Common myeloid progenitor, CD34-positive (primary cell): ENCODE measurements around the gene FRAT2.

Experiments
- CTCF ChIA-PET: fragments of 350-600 bp; sonication (Branson Sonifier 250); formaldehyde crosslinking; loops from one replicate; lab custom pipeline; 2021; ENCODE audit warnings: antibody characterized with exemption; lab: Charles Lee
- POLR2A ChIA-PET: fragments of 350-600 bp; sonication (Branson Sonifier 250); formaldehyde crosslinking; loops from one replicate; lab custom pipeline; 2021; ENCODE audit warnings: antibody characterized with exemption; lab: Charles Lee
- DNase-seq, 3 donors: peaks; one replicate each; pipeline versions ENCODE4 v3.0.0 to v3.0.0-alpha.2; 2013
- H3K27ac ChIP-seq, 2 experiments: 1 replicate in 1 of 2; 2 replicates in 1 of 2; pipeline ENCODE4 v1.7.0; 2013; ENCODE audit warnings: inconsistent platforms in 2 of 2, low read length in 2 of 2, mild to moderate bottlenecking in 2 of 2, low read depth in 1 of 2, moderate library complexity in 1 of 2; ENCODE audit not compliant: severe bottlenecking in 2 of 2, insufficient read depth in 1 of 2, poor library complexity in 1 of 2
- H3K27me3 ChIP-seq, 5 experiments: replicated peaks in 2 of 5; 1 replicate in 3 of 5; 2 replicates in 2 of 5; pipeline versions ENCODE4 v1.6.1 to v1.7.0; 2013; ENCODE audit warnings: low read length in 4 of 5, mild to moderate bottlenecking in 2 of 5, moderate library complexity in 2 of 5, inconsistent platforms in 1 of 5; ENCODE audit not compliant: insufficient read depth in 5 of 5, control insufficient read depth in 4 of 5
- H3K36me3 ChIP-seq, 4 experiments: 1 replicate in 2 of 4; 2 replicates in 2 of 4; pipeline versions ENCODE4 v1.6.1 to v1.7.0; 2013; ENCODE audit warnings: low read length in 3 of 4, control low read depth in 1 of 4, mild to moderate bottlenecking in 1 of 4; ENCODE audit not compliant: control insufficient read depth in 4 of 4, insufficient read depth in 4 of 4
- H3K4me1 ChIP-seq, 4 experiments: 1 replicate in 3 of 4; 2 replicates in 1 of 4; pipeline versions ENCODE4 v1.6.1 to v1.7.1; 2013; ENCODE audit warnings: low read length in 3 of 4, mild to moderate bottlenecking in 3 of 4, control low read depth in 1 of 4, inconsistent platforms in 1 of 4, moderate library complexity in 1 of 4; ENCODE audit not compliant: control insufficient read depth in 4 of 4, insufficient read depth in 4 of 4; ENCODE audit errors: control extremely low read depth in 1 of 4
- H3K4me3 ChIP-seq, 7 experiments: 1 replicate in 4 of 7; 2 replicates in 3 of 7; pipeline versions ENCODE4 v1.5.1 to v1.7.0; 2013; ENCODE audit warnings: mild to moderate bottlenecking in 7 of 7, low read length in 6 of 7, moderate library complexity in 6 of 7, inconsistent platforms in 2 of 7, low read depth in 2 of 7, control low read depth in 1 of 7; ENCODE audit not compliant: insufficient read depth in 4 of 7, control insufficient read depth in 1 of 7; ENCODE audit errors: extremely low read depth in 1 of 7
- H3K9me3 ChIP-seq, 5 experiments: 1 replicate in 4 of 5; 2 replicates in 1 of 5; pipeline versions ENCODE4 v1.6.1 to v1.7.1; 2013; ENCODE audit warnings: low read length in 4 of 5, mild to moderate bottlenecking in 2 of 5, inconsistent platforms in 1 of 5, low read depth in 1 of 5, moderate library complexity in 1 of 5; ENCODE audit not compliant: control insufficient read depth in 4 of 5, insufficient read depth in 2 of 5; ENCODE audit errors: control extremely low read depth in 1 of 5
- WGBS: methylation state at CpG from one replicate; pipeline ENCODE4 v1.1.5; 2013; ENCODE audit not compliant: insufficient coverage; 5-methylcytosine and 5-hydroxymethylcytosine counted together

The FRAT2 gene

DNA sequence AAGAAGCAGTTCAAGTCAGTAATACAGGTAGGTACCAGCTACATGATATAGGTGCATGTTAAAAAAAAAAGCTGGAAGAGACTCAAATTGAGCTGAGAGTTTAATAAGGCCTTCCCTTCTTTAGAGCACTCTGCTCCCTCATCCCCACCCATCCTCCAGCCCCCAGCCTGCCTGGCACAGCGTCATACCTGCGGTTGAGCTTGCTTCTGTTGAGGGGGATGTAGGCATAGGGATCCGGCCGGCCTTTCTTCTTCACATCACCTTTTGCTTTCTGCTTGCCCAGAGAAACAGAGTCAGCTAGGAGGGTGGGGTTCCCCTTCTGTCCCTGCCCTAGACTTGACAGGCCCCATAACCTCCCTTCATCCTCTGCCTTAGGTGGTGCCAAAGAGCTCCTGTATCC, 23.8 kb upstream of the FRAT2 start:
- WGBS: no CpG with 5 or more reads among the region's 4 CpGs
- POLR2A ChIA-PET: no interaction called here
- H3K9me3 ChIP-seq: no peaks in the 10 kb centered on the region
- no peaks in the 10 kb centered on the region for H3K27me3 ChIP-seq
- no peak overlapping the region for H3K4me3 ChIP-seq
- H3K4me1 ChIP-seq: peaks cover 4 to 20% (median 18%) of the 10 kb centered on the region in 4 experiments
- DNase-seq: no peak
- H3K36me3 ChIP-seq: peaks cover 5 to 70% (median 30%) of the 10 kb centered on the region in 4 experiments
- H3K27ac ChIP-seq: no peak overlapping the region
- CTCF ChIA-PET: interaction anchor here (1.1 to 5.4 kb wide), 5 partner anchors 9 to 85 kb away, joined by 3 to 36 read pairs (median 7); no protein-coding TSS in a partner anchor

DNA sequence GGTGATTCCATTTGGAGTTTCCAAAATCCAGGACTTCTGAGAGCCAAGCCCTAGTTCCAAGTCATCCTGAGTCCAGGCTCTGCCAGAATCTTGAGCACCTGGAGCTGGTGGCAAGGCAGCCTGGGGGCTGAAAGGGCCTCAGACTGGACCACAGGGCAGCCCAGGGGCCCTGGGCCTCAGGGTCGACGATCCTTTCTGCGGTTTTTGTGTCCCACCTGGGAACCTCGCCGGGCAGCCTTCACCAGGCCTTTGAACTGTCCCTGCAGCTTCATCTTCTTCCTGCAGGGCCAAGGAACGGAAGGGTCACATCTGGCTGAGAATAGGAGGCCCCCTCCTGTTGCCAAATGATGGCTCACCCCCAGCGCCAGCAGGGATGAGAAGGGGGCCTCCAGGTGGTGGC, 22.4 kb upstream of the FRAT2 start:
- Histone ChIP-seq H3K27me3 (no peaks in the 10 kb centered on the region), H3K36me3 (peaks cover 7 to 56% (median 22%) of the 10 kb centered on the region in 4 experiments), H3K4me3 (no peak overlapping the region), H3K4me1 (peaks cover 4 to 20% (median 18%) of the 10 kb centered on the region in 4 experiments), H3K9me3 (no peaks in the 10 kb centered on the region), H3K27ac (no peak overlapping the region)
- CTCF ChIA-PET: interaction anchor here (1.0 to 5.4 kb wide), 9 partner anchors 9 to 275 kb away, joined by 3 to 36 read pairs (median 5); no protein-coding TSS in a partner anchor
- WGBS: 88% methylated on average over 7 of the region's 7 CpGs
- POLR2A ChIA-PET: no interaction called here
- no peak for DNase-seq

DNA sequence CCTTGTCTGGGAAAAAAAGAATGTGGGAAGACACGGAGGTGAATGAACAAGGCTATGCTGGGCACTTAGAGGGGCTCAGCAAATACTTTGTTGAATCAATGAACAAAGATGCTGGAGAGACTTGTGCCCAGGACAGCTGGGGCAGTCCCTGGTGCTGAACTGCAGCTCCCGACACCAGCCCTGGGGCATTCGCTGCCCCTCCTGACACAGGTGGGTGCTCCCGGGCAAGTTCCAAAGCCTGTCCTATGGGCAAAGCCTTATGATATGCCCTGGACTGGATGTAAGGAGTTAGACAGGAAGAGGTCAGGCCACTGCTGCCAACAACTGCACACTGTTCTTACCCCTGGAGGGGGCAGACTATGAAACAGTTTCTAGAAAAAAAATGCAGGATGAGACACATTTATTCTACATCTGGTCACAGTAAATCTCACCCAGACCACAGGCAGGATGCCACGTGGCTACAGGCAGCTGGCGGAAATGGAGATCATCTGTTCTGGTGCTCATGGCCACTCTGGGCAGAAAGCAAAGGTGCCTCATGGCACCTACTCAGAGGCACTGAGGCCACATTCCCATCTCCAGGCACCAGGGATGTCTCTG, 21.9 kb upstream of the FRAT2 start:
- CTCF ChIA-PET: interaction anchor here (1.0 to 5.4 kb wide), 10 partner anchors 10 to 83 kb away, joined by 3 to 36 read pairs (median 5); no protein-coding TSS in a partner anchor
- H3K9me3 ChIP-seq: no peaks in the 10 kb centered on the region
- no peak overlapping the region for H3K27ac ChIP-seq
- DNase-seq: peak; percentile 51 to 91 (median 86)
- WGBS: 61% methylated on average over 6 of the region's 6 CpGs
- peaks cover 8 to 54% (median 21%) of the 10 kb centered on the region in 4 experiments for H3K36me3 ChIP-seq
- POLR2A ChIA-PET: no interaction called here
- H3K4me3 ChIP-seq: no peak overlapping the region
- no peaks in the 10 kb centered on the region for H3K27me3 ChIP-seq
- peaks cover 4 to 20% (median 18%) of the 10 kb centered on the region in 4 experiments for H3K4me1 ChIP-seq

DNA sequence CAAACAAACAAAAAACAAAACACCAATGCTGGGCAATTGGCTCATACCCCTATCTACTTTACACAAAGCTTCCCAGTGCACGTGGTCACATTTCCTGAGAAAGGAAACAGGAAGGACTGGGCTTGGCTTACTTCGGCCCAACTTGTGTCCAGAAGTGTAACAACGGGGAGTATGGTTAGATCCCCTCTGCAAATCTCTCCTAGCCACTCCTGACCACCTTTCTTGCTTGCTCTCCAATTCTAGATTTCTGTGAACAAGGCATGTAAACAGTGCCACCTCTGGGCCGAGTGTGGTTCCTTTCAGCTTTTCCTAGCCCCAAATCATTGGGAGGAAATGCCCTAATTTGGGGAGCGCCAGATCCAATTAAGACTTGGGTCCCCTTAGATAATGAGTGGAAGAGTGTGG, 21.0 kb upstream of the FRAT2 start:
- ChIA-PET POLR2A (interaction anchor here (0.8 kb wide), 1 partner anchor 77 kb away, joined by 3 read pairs; no protein-coding TSS in a partner anchor), CTCF (interaction anchor here (0.7 to 5.4 kb wide), 11 partner anchors 10 to 82 kb away, joined by 3 to 36 read pairs (median 5); no protein-coding TSS in a partner anchor)
- H3K4me3 ChIP-seq: no peak overlapping the region
- H3K27me3 ChIP-seq: no peaks in the 10 kb centered on the region
- H3K27ac ChIP-seq: no peak overlapping the region
- peak; percentile 26 to 58 (median 44) for DNase-seq
- H3K4me1 ChIP-seq: peaks cover 4 to 20% (median 18%) of the 10 kb centered on the region in 4 experiments
- H3K36me3 ChIP-seq: peaks cover 8 to 46% (median 16%) of the 10 kb centered on the region in 4 experiments
- no peaks in the 10 kb centered on the region for H3K9me3 ChIP-seq
- 12% methylated on average over 5 of the region's 5 CpGs for WGBS

DNA sequence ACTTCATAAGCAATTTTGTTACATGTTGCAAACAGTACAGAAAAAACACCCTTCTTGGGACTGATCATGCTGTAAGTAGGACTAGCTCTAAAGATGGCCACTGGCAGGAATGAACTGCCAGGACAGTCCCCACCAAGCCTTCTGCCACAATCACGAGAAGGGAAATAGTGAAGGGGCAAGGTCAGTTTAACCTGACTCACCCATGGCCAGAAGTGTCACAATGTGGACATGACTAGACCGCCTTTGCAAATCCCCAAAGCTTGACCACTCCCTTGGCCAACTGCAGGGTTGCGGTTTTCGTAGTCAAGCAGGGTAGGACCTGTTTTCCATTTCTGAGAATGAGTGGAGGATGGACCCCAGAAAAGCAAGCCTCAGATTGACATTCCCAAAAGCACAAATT, 19.4 kb upstream of the FRAT2 start:
- Histone ChIP-seq H3K4me1 (peaks cover 4 to 20% (median 18%) of the 10 kb centered on the region in 4 experiments), H3K4me3 (no peak overlapping the region), H3K27ac (no peak overlapping the region), H3K36me3 (peaks cover 3 to 39% (median 7%) of the 10 kb centered on the region in 4 experiments), H3K27me3 (no peaks in the 10 kb centered on the region), H3K9me3 (no peaks in the 10 kb centered on the region)
- ChIA-PET POLR2A (interaction anchor here (0.6 kb wide), 1 partner anchor 48 kb away, joined by 3 read pairs; no protein-coding TSS in a partner anchor), CTCF (interaction anchor here (0.8 to 3.9 kb wide), 3 partner anchors 9 to 76 kb away, joined by 3 to 13 read pairs (median 5); no protein-coding TSS in a partner anchor)
- 100% methylated on average over 3 of the region's 4 CpGs for WGBS
- DNase-seq: no peak

DNA sequence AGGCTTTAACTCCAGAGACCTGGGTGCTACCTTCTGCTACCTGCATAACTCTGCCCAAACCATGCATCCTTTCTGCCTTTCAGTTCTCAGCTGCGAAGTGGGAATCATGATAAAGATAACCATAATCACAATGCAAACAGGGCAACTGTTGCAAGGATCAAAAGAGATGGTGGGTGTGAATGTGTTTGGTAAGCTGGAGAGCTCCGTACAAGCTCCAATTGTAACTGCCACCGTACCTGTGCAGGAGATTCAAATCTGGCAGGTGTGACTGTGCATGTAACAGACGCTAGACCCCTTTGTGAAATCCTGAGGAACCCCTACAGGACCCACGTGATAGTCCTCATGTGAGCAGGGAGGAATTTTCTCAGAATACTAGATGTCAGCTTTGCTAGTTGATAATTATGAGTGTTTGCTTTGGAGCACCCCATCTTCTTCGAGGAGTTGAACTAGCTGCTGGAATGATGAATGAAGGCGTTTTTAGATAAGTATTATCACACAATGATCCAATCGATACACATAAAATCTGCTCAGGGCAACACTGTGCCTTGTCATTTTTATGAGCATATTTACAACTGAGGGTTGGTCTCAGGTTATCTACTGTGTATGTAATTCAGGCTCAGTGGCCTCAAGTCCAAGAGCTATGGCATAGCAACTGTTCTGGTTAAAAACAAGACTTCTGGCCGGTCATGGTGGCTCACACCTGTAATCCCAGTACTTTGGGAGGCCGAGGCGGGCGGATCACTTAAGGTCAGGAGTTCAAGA, 15.4 kb upstream of the FRAT2 start:
- no peaks in the 10 kb centered on the region for H3K27me3 ChIP-seq
- peaks cover 0 to 12% (median 1%) of the 10 kb centered on the region in 4 experiments for H3K36me3 ChIP-seq
- DNase-seq: no peak
- H3K9me3 ChIP-seq: no peaks in the 10 kb centered on the region
- no peak overlapping the region for H3K27ac ChIP-seq
- ChIA-PET POLR2A (no interaction called here), CTCF (interaction anchor here (0.7 to 1.2 kb wide), 2 partner anchors 8 kb away, joined by 3 to 5 read pairs; no protein-coding TSS in a partner anchor)
- 100% methylated on average over 7 of the region's 12 CpGs for WGBS
- H3K4me1 ChIP-seq: no peaks in the 10 kb centered on the region
- no peak overlapping the region for H3K4me3 ChIP-seq
